HG03354 (cell line): ENCODE measurements around the gene ADTRP.
"Not testable (repeated sequence)": the region's sequence is repeated elsewhere in the genome, so short reads cannot be mapped to it uniquely, and the experiment has no call there.

ENCODE experiments used
- ATAC-seq: cut with Tn5 transposase; IDR thresholded peaks from one replicate; pipeline ENCODE4 v1.9.1; 2021; ENCODE audit warnings: mild to moderate bottlenecking; ENCODE audit not compliant: unreplicated experiment, poor library complexity, severe bottlenecking

Gene ADTRP

GRCh38 chr6:11706171-11706570 lies 72.4 kb downstream of the ADTRP start:
- no peak for ATAC-seq

DNA sequence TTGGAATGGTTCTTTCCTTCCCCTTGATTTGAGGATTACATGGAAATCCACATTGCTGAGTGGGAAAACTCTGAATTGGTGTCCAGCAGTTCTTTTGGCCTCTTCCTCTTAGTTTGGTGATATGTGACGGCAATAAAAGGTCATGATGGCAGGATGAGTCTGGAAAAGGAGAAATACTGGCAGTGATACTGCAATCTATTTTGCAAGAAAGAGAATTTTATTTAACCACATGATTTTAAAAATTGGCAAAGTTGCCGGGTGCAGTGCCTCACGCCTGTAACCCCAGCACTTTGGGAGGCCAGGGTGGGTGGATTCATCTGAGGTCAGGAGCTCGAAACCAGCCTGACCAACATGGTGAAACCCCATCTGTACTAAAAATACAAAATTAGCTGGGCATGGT lies 73.1 kb downstream of the ADTRP start:
- ATAC-seq = no peak

- ATAC-seq = no peak
Measured at GRCh38 chr6:11705069-11705468, 73.5 kb downstream of the ADTRP start.

DNA sequence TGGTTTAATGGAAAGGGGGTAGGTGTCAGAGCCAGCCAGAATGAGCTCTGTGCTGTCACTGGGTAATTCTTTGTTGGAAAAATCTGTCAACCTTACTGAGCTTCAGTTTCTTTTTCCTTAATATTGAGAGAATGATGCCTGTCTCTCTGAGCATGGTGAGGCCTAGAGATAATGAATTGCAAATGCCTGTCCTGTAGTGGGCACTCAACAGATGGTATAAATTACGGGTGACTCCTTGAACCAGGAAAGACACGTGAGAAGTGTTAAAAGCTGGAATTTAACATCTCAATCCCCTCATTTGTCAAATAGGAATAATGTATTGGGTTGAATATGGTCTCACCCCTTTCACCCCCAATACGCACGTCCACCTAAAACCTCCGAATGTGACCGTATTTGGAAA lies 74.9 kb downstream of the ADTRP start:
- ATAC-seq = no peak

GRCh38 chr6:11702500-11703130 lies 76.0 kb downstream of the ADTRP start:
- no peak for ATAC-seq

DNA sequence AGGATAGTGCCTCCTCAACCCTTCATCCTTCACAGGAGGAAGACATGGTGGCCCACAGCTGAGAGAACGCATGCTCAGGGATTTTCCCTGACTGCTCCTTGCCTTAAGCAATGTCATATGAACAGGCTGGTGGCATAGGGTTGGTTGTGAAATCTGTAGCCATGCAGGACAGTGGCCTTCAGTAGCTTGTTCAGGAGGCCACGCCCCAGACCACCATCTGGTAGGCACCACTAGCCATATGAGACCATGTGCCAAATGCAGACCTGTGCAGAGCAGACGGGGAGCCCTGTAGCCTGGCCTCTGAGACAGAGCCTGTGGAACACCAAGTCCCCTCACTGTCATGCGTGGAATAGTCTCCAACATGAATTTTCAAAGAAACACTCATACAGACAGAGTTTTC lies 76.5 kb downstream of the ADTRP start:
- no peak for ATAC-seq

GRCh38 chr6:11701573-11701972 lies 77.0 kb downstream of the ADTRP start:
- no peak for ATAC-seq

DNA sequence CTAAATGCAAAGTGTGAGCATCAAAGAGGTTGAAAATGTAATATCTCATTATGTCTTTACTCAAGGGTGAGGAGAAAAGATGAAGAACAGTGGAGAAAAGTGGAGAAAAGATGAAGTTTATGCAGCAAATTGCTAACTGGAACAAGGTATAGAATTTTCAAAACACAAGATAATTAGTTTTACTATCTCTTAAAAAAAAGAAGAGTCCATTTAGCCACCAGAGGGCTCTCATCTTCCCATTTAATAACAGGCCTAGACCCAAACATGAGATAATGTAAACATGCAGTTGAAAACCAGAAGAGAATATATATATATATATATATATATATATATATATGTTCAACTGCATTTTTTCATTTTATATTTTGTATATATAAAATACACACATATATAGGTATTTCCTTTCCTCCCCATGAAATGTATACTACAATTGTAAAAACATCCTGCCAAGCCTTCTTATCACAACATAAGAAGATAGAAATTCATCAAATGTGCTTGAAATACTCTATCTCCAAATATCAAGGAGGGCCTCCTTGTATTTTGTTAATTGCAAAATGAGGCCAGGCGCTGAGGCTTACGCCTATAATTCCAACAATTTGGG lies 78.4 kb downstream of the ADTRP start:
- ATAC-seq = no peak

- no peak for ATAC-seq
Measured at GRCh38 chr6:11699576-11699975, 79.0 kb downstream of the ADTRP start.

GRCh38 chr6:11692451-11693376 lies 85.9 kb downstream of the ADTRP start:
- ATAC-seq = no peak

GRCh38 chr6:11689847-11690246 lies 88.8 kb downstream of the ADTRP start:
- no peak for ATAC-seq

- not testable (repeated sequence) for ATAC-seq
Measured at GRCh38 chr6:11689400-11689799, 89.2 kb downstream of the ADTRP start.

- no peak for ATAC-seq
Measured at GRCh38 chr6:11688425-11688709, 90.2 kb downstream of the ADTRP start.

DNA sequence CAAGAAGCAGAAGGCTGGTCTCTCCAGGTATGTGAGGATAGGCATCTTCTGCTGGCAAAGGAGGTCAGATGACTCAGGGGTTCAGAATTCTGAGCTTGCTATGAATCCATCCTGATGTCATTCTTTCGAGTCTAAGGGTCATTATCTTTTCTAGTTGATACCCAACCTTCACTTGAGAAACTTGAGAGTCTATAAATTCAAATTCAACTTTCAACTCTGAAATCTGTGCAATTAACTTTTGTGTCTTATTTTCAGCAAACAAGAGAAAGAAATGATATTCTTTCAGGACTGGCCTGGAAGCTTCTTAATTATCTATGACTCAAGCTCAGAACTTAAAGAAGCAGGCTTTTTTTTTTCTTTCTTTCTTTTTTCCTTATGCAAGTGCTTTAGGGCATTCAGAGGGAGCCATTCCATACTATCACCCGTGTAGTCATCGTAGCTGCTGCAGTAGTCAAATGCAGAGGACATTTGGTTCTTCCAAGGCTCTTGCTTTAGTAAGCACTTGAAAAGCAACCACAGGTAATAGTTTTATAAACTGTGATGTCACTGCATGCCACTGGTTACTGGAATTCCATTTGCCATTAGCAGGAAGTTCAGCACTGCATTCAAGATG lies 93.0 kb downstream of the ADTRP start:
- no peak for ATAC-seq

DNA sequence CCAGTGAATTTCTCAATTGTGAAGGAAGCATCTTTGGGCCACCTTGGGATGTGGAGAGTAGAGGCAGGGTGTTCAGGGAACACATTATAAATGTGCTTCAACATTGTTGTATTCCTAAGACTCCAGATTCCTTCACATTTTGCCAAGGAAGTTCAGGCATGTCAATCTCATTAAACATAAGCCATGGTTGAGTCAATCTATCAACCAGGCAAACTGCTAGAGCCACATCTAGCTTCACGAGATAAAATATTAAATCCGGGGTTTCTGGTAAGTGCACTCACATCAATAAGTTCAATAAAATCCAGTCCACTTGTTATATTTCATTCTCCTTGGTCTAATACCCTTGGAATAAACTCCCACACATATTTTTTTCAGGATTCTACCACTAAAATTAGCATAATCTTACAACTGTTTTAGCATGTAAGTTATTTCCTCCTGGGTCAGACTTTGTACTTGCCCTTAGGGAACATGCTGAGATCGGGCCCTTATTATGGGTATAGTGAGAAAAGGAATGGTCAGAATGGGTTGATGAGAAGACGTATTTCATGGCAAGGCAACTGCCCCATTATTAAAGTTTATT lies 93.6 kb downstream of the ADTRP start:
- ATAC-seq = no peak

DNA sequence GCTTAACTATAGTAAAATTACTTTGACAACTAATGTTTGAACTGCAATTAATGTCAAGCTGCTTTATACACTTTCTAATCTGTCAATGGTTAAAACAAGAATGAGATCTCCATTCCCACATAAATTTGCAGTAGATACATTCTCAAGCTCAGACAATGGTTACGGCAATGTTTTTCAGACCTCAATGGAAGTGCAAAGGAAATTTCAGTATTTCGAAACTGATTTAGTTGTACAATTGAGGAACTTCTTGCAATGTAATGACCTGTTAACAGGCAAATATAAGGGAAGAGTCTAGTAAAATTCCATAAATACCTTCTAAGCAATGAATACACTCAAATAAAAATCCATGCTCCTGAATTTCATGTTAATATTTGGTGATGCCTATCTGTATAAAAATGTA lies 94.7 kb downstream of the ADTRP start:
- ATAC-seq = no peak

DNA sequence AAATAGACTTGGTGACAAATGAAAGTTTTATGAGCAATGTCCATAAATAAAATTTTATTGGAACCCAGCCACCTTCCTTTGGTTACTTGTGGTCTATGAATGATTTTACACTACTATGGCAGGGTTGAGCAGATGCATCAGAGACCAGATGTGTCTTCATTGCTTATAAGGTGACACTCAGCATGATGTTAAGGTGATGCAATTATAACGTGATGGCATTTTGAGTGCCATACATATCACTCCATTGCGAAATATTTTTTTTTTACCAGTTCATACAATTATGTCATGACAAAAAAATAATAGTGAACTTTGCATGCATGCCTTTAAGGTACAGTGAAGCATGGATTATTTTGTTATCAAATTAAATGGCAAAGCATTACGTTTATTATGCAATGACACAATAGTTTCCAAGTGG lies 96.0 kb downstream of the ADTRP start:
- no peak for ATAC-seq

- ATAC-seq = no peak
Measured at GRCh38 chr6:11681770-11682169, 96.8 kb downstream of the ADTRP start.

GRCh38 chr6:11681357-11681756 lies 97.2 kb downstream of the ADTRP start:
- no peak for ATAC-seq

GRCh38 chr6:11680479-11680878 lies 98.1 kb downstream of the ADTRP start:
- not testable (repeated sequence) for ATAC-seq
